Measurements from ENCODE around the gene NLGN2. TPM values are rescaled to one million over a fixed set of nuclear protein-coding genes. Genes with fewer than 3 reads are reported as not detected.

Gene NLGN2
- total and polyA plus RNA-seq, 2 of the 8 experiments (the other 6 are each of a cell fraction or from before 2014, with no cell fraction given) = 21.2 to 62.8 TPM

- TF ChIP-seq CHD7 (IDR thresholded peaks at IDR 0.05; ENCODE audit: insufficient replicate concordance, low read length) = no peak
Measured at GRCh38 chr17:7417056-7417655, 9.5 kb downstream of the NLGN2 start (continued).
